ENCODE data around the gene ZNF627. TPM values are rescaled to one million over a fixed set of nuclear protein-coding genes. Genes with fewer than 3 reads are reported as not detected.

ZNF627 gene
- total and polyA plus RNA-seq, 2 of the 8 experiments (the other 6 are each of a cell fraction or from before 2014, with no cell fraction given) = 7.2 to 13.7 TPM

- TF ChIP-seq, protein P1, sequence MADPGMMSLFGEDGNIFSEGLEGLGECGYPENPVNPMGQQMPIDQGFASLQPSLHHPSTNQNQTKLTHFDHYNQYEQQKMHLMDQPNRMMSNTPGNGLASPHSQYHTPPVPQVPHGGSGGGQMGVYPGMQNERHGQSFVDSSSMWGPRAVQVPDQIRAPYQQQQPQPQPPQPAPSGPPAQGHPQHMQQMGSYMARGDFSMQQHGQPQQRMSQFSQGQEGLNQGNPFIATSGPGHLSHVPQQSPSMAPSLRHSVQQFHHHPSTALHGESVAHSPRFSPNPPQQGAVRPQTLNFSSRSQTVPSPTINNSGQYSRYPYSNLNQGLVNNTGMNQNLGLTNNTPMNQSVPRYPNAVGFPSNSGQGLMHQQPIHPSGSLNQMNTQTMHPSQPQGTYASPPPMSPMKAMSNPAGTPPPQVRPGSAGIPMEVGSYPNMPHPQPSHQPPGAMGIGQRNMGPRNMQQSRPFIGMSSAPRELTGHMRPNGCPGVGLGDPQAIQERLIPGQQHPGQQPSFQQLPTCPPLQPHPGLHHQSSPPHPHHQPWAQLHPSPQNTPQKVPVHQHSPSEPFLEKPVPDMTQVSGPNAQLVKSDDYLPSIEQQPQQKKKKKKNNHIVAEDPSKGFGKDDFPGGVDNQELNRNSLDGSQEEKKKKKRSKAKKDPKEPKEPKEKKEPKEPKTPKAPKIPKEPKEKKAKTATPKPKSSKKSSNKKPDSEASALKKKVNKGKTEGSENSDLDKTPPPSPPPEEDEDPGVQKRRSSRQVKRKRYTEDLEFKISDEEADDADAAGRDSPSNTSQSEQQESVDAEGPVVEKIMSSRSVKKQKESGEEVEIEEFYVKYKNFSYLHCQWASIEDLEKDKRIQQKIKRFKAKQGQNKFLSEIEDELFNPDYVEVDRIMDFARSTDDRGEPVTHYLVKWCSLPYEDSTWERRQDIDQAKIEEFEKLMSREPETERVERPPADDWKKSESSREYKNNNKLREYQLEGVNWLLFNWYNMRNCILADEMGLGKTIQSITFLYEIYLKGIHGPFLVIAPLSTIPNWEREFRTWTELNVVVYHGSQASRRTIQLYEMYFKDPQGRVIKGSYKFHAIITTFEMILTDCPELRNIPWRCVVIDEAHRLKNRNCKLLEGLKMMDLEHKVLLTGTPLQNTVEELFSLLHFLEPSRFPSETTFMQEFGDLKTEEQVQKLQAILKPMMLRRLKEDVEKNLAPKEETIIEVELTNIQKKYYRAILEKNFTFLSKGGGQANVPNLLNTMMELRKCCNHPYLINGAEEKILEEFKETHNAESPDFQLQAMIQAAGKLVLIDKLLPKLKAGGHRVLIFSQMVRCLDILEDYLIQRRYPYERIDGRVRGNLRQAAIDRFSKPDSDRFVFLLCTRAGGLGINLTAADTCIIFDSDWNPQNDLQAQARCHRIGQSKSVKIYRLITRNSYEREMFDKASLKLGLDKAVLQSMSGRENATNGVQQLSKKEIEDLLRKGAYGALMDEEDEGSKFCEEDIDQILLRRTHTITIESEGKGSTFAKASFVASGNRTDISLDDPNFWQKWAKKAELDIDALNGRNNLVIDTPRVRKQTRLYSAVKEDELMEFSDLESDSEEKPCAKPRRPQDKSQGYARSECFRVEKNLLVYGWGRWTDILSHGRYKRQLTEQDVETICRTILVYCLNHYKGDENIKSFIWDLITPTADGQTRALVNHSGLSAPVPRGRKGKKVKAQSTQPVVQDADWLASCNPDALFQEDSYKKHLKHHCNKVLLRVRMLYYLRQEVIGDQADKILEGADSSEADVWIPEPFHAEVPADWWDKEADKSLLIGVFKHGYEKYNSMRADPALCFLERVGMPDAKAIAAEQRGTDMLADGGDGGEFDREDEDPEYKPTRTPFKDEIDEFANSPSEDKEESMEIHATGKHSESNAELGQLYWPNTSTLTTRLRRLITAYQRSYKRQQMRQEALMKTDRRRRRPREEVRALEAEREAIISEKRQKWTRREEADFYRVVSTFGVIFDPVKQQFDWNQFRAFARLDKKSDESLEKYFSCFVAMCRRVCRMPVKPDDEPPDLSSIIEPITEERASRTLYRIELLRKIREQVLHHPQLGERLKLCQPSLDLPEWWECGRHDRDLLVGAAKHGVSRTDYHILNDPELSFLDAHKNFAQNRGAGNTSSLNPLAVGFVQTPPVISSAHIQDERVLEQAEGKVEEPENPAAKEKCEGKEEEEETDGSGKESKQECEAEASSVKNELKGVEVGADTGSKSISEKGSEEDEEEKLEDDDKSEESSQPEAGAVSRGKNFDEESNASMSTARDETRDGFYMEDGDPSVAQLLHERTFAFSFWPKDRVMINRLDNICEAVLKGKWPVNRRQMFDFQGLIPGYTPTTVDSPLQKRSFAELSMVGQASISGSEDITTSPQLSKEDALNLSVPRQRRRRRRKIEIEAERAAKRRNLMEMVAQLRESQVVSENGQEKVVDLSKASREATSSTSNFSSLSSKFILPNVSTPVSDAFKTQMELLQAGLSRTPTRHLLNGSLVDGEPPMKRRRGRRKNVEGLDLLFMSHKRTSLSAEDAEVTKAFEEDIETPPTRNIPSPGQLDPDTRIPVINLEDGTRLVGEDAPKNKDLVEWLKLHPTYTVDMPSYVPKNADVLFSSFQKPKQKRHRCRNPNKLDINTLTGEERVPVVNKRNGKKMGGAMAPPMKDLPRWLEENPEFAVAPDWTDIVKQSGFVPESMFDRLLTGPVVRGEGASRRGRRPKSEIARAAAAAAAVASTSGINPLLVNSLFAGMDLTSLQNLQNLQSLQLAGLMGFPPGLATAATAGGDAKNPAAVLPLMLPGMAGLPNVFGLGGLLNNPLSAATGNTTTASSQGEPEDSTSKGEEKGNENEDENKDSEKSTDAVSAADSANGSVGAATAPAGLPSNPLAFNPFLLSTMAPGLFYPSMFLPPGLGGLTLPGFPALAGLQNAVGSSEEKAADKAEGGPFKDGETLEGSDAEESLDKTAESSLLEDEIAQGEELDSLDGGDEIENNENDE (IDR thresholded peaks at IDR 0.05; ENCODE audit: insufficient replicate concordance, low read length) = no peak
- TF ChIP-seq KDM4A (IDR thresholded peaks at IDR 0.05; ENCODE audit: low read depth, low read length, severe bottlenecking) (no peak), SUZ12 (IDR thresholded peaks at IDR 0.05; ENCODE audit: low read length) (no peak), ASH2L (IDR thresholded peaks at IDR 0.05; ENCODE audit: low read length) (no peak)
Measured at GRCh38 chr19:11580116-11580515, 17.2 kb upstream of the ZNF627 start (continued).
